Thyroid gland (tissue), 4 donors: Measurements from ENCODE around the gene KAT14. TPM values are rescaled to one million over a fixed set of nuclear protein-coding genes. Genes with fewer than 3 reads are reported as not detected.
"Not testable (repeated sequence)": the region's sequence is repeated elsewhere in the genome, so short reads cannot be mapped to it uniquely, and the experiment has no call there.

Source experiments
- DNase-seq, 2 donors: peaks; one replicate each; pipeline ENCODE4 v3.0.0-alpha.2; 2019
- H3K27ac ChIP-seq, 3 donors: fragments of 200-600 bp; sonication (generic); 1 replicate in 2 of 3; 2 replicates in 1 of 3; pipeline ENCODE4 v1.5.1; 2016 to 2019; ENCODE audit warnings: mild to moderate bottlenecking in 1 of 3, moderate library complexity in 1 of 3
- H3K27me3 ChIP-seq: fragments of 200-600 bp; sonication (generic); one replicate; pipeline ENCODE4 v1.5.1; 2019
- H3K36me3 ChIP-seq, 2 donors: fragments of 200-600 bp; sonication (generic); one replicate each; pipeline ENCODE4 v1.5.1; 2016 to 2019
- H3K4me1 ChIP-seq, 2 donors: fragments of 200-600 bp; sonication (generic); one replicate each; pipeline ENCODE4 v1.5.1; 2017 to 2019
- H3K4me3 ChIP-seq, 3 donors: fragments of 200-600 bp; sonication (generic); replicated peaks in 1 of 3; 1 replicate in 2 of 3; 2 replicates in 1 of 3; pipeline ENCODE4 v1.5.1; 2016; ENCODE audit warnings: mild to moderate bottlenecking in 1 of 3
- H3K9me3 ChIP-seq: fragments of 200-600 bp; sonication (generic); one replicate; pipeline ENCODE4 v1.5.1; 2017
- CTCF ChIP-seq, 6 experiments: fragments of 200-600 bp in 3 of 6; fragments of 450-650 bp in 3 of 6; sonication (generic) in 3 of 6; IDR thresholded peaks; one replicate each; pipeline ENCODE4 v1.5.1; 2016 to 2019; ENCODE audit warnings: antibody characterized with exemption in 6 of 6, mild to moderate bottlenecking in 2 of 6, inconsistent platforms in 1 of 6, moderate library complexity in 1 of 6
- POLR2A ChIP-seq, 2 donors: fragments of 450-650 bp; IDR thresholded peaks; one replicate each; pipeline ENCODE4 v1.6.1; 2017; ENCODE audit warnings: antibody characterized with exemption in 2 of 2, mild to moderate bottlenecking in 2 of 2, moderate library complexity in 1 of 2
- WGBS, 2 donors: methylation state at CpG; one replicate each; pipeline ENCODE4 v1.1.5; 2017; 5-methylcytosine and 5-hydroxymethylcytosine counted together
- intact Hi-C: fragments of 100-400 bp; cut with DNase I; formaldehyde crosslinking; loops from one replicate; pipeline ENCODE4 v1.15.1; 2023
- total RNA-seq, 4 donors: library from RNA; depleted of rRNA; stranded (reverse); fragments of >200 nt; gene quantifications; one replicate each; pipeline ENCODE4 v1.2.3, GENCODE V29; 2016

The KAT14 gene
- total RNA-seq, 4 donors from 2014 or later = 17.9 to 19.7 (median 18.7) TPM

DNA sequence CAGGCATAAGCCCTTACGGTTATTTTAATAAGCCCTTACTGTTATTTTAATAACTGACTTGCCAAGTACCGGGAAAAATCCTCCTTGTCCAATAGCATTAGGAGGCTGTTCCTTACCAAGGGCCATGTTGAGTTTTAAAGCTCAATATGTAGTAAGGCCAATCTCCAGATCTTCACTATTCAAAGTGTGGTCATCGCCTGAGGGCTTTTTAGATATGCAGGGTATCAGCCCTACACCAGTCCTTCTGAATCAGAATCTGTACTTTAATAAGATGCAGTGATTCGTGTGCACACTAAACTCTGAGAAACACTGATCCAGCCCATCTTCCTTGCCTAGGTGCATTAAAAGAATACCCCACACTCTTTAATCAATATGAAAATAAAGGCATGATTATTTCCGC is 77.9 kb downstream of the KAT14 start:
- 86 to 91% methylated on average over 5 of the region's 5 CpGs for WGBS, 2 donors
- no peak for DNase-seq
- TF ChIP-seq CTCF (IDR thresholded peaks at IDR 0.05) (no peak), POLR2A (IDR thresholded peaks at IDR 0.05) (no peak)
- Histone ChIP-seq H3K4me3 (no peak overlapping the region), H3K27ac (no peak overlapping the region), H3K9me3 (no peaks in the 10 kb centered on the region), H3K36me3 (no peaks in the 10 kb centered on the region), H3K4me1 (no peaks in the 10 kb centered on the region), H3K27me3 (no peaks in the 10 kb centered on the region)
- intact Hi-C loops = no loop called here

DNA sequence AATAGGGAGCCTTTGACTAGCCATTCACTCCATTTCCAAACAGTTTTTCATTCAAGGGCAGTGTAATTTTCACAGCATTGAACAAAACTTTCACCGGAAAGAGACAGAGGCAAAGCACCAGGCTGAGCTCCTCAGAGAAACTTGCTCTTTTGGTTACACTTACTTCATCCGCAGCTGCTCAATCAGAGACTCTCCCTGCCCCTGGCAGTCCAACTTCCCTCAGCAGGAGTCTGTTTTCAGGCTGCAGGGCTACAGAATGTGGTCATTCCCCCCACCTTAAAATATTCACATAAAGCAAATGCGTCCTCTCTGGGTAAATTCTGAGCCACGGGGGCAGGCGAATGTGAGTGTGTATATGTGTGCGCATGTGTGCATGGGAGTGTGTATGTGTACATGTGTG is 80.6 kb downstream of the KAT14 start:
- no peaks in the 10 kb centered on the region for H3K27me3 ChIP-seq
- no peaks in the 10 kb centered on the region for H3K36me3 ChIP-seq
- no peak overlapping the region for H3K4me3 ChIP-seq
- intact Hi-C loops = no loop called here
- 90% methylated on average over 6 of the region's 6 CpGs for WGBS, 2 donors
- H3K27ac ChIP-seq = no peak overlapping the region
- DNase-seq = no peak
- H3K4me1 ChIP-seq = no peaks in the 10 kb centered on the region
- no peak for TF ChIP-seq CTCF (IDR thresholded peaks at IDR 0.05)
- no peak for TF ChIP-seq POLR2A (IDR thresholded peaks at IDR 0.05)
- H3K9me3 ChIP-seq = no peaks in the 10 kb centered on the region

DNA sequence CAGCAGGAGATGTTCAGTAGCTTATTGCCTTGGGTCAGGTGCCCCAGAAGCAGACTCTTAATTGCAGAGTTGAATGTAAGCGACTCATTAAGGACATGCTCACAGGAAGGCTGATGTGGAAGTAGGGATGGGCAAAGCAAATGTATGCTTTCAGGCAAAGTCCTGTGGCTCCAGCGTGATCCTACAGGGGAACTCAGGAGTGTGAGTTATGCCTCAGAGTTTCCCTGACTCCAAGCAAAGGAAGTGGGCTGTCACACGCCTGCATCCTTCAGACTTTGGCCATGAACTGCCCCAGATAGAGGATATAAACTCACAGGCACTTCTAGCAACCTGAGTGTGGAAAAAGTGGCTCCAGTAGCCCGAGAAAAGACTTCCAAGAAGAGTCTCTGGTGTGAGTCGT is 85.7 kb downstream of the KAT14 start:
- H3K4me1 ChIP-seq = peaks cover 13 to 16% of the 10 kb centered on the region in 2 donors
- H3K36me3 ChIP-seq = no peaks in the 10 kb centered on the region
- WGBS, 2 donors = 84 to 86% methylated on average over 5 of the region's 5 CpGs
- intact Hi-C loops = no loop called here
- H3K9me3 ChIP-seq = no peaks in the 10 kb centered on the region
- no peak overlapping the region for H3K27ac ChIP-seq
- no peak for DNase-seq
- no peak overlapping the region for H3K4me3 ChIP-seq
- H3K27me3 ChIP-seq = no peaks in the 10 kb centered on the region
- TF ChIP-seq POLR2A (IDR thresholded peaks at IDR 0.05) = no peak
- no peak for TF ChIP-seq CTCF (IDR thresholded peaks at IDR 0.05)

- WGBS, 2 donors = 15 to 17% methylated on average over 9 of the region's 9 CpGs
- Histone ChIP-seq H3K27ac (peak overlapping the region in 2 of 3 donors; percentile 21 to 47), H3K36me3 (no peaks in the 10 kb centered on the region), H3K4me1 (peaks cover 13 to 16% of the 10 kb centered on the region in 2 donors), H3K27me3 (no peaks in the 10 kb centered on the region), H3K9me3 (no peaks in the 10 kb centered on the region), H3K4me3 (no peak overlapping the region)
- TF ChIP-seq CTCF (IDR thresholded peaks at IDR 0.05) = no peak
- no peak for TF ChIP-seq POLR2A (IDR thresholded peaks at IDR 0.05)
- peak; percentile 78 to 82 for DNase-seq
- intact Hi-C loops = no loop called here
These were observed 87.4 kb downstream of the KAT14 start for GRCh38 chr20:18224968-18225568.

GRCh38 chr20:18225632-18226031 is 88.0 kb downstream of the KAT14 start:
- Histone ChIP-seq H3K4me3 (no peak overlapping the region), H3K9me3 (no peaks in the 10 kb centered on the region), H3K27me3 (no peaks in the 10 kb centered on the region), H3K27ac (peak overlapping the region in 2 of 3 donors; percentile 21 to 47), H3K36me3 (no peaks in the 10 kb centered on the region), H3K4me1 (peaks cover 13 to 16% of the 10 kb centered on the region in 2 donors)
- no peak for TF ChIP-seq POLR2A (IDR thresholded peaks at IDR 0.05)
- TF ChIP-seq CTCF (IDR thresholded peaks at IDR 0.05) = no peak
- no peak for DNase-seq
- intact Hi-C loops = no loop called here
- 55 to 58% methylated on average over 4 of the region's 4 CpGs for WGBS, 2 donors

GRCh38 chr20:18226741-18227140 is 89.1 kb downstream of the KAT14 start:
- H3K27ac ChIP-seq, H3K9me3 ChIP-seq, H3K36me3 ChIP-seq, H3K27me3 ChIP-seq, H3K4me3 ChIP-seq, DNase-seq, intact Hi-C loops: not testable (repeated sequence)
- 89 to 98% methylated on average over 6 to 19 of the region's 28 CpGs for WGBS, 2 donors
- peaks cover 13 to 16% of the 10 kb centered on the region in 2 donors for H3K4me1 ChIP-seq
